Ovary (tissue), 9 donors: ENCODE results near the gene MYO9A. TPM values are rescaled to one million over a fixed set of nuclear protein-coding genes. Genes with fewer than 3 reads are reported as not detected.

Experiments used
- DNase-seq, 5 donors: peaks; one replicate each; pipeline ENCODE4 v3.0.0-alpha.2; 2019 to 2020
- H3K27ac ChIP-seq, 2 donors: fragments of 200-600 bp; one replicate each; pipeline versions ENCODE4 v1.5.1 to v1.8.0; 2019 to 2022
- H3K27me3 ChIP-seq: fragments of 200-600 bp; one replicate; pipeline ENCODE4 v1.8.0; 2022
- H3K36me3 ChIP-seq: fragments of 200-600 bp; sonication (generic); one replicate; pipeline ENCODE4 v1.5.1; 2019
- H3K4me1 ChIP-seq: one replicate; pipeline ENCODE4 v1.8.1; 2013; ENCODE audit warnings: mild to moderate bottlenecking, moderate library complexity; ENCODE audit not compliant: insufficient read depth
- H3K4me3 ChIP-seq: fragments of 200-600 bp; sonication (generic); one replicate; pipeline ENCODE4 v1.5.1; 2017
- H3K9me3 ChIP-seq, 2 donors: fragments of 200-600 bp in 1 of 2; sonication (generic) in 1 of 2; one replicate each; pipeline versions ENCODE4 v1.5.1 to v1.8.1; 2013 to 2019; ENCODE audit warnings: mild to moderate bottlenecking in 1 of 2, moderate library complexity in 1 of 2
- EP300 ChIP-seq: sonication (generic); formaldehyde crosslinking; IDR thresholded peaks from one replicate; pipeline ENCODE4 v1.6.1; 2017; ENCODE audit warnings: antibody characterized with exemption
- POLR2A ChIP-seq: fragments of 450-650 bp; IDR thresholded peaks from one replicate; pipeline ENCODE4 v1.6.1; 2017; ENCODE audit warnings: antibody characterized with exemption, mild to moderate bottlenecking, moderate library complexity
- WGBS, 3 donors: extraction: QIAGEN DNeasy Blood & Tissue Kit in 1 of 3; methylation state at CpG; one replicate each; pipeline versions ENCODE4 v1.1.5 to v1.1.7; 2013 to 2017; 5-methylcytosine and 5-hydroxymethylcytosine counted together
- intact Hi-C, 4 donors: fragments of 100-400 bp; cut with DNase I; formaldehyde crosslinking; loops; one replicate each; pipeline versions ENCODE4 v1.11.0 to v1.15.1; 2022 to 2023
- polyA plus RNA-seq, 2 donors: library from polyadenylated mRNA; stranded (reverse); fragments of 200-250 nt in 1 of 2; fragments of 350-450 nt in 1 of 2; fragmentation: Illumina TruSeq in 1 of 2; extraction: RNeasy Lipid Tissue Mini Kit (QIAGEN cat#74804) in 1 of 2; gene quantifications; one replicate each; pipeline ENCODE4 v1.2.3, GENCODE V29; 2013 to 2014
- total RNA-seq, 7 donors: library from RNA; depleted of rRNA in 2 of 7; stranded (reverse); fragments of >200 nt in 2 of 7; fragmentation: NEBNext Ultra II Directional in 3 of 7; extraction: Animal tissue kit (Norgen Biotek cat#: 25700) in 3 of 7; gene quantifications; one replicate each; pipeline versions ENCODE4 v1.1.0 to v1.2.4, GENCODE V29; 2016 to 2023
- TF ChIP-seq, protein P1 (sequence below), 3 donors: fragments of 450-650 bp in 2 of 3; fragments of 200-600 bp in 1 of 3; IDR thresholded peaks; one replicate each; pipeline versions ENCODE4 v1.5.1 to v1.8.0; 2016 to 2022; ENCODE audit warnings: antibody characterized with exemption in 3 of 3, mild to moderate bottlenecking in 1 of 3
- donor health status: DM: no; HTN: no; CAD: no; lungs with moderate emphysema.
- donor health status: DM: no; HTN: no; CAD: no.
- donor health status: Bipolar disorder and iron deficiency.
- donor health status: DM: yes; HTN: yes; CAD: no.
- donor health status: DM: no; HTN: no; CAD: no.
- donor health status: DM: yes; HTN: yes; CAD: no.

Gene MYO9A
- total and polyA plus RNA-seq, 9 donors = 8.1 to 71.6 (median 57.2) TPM

DNA sequence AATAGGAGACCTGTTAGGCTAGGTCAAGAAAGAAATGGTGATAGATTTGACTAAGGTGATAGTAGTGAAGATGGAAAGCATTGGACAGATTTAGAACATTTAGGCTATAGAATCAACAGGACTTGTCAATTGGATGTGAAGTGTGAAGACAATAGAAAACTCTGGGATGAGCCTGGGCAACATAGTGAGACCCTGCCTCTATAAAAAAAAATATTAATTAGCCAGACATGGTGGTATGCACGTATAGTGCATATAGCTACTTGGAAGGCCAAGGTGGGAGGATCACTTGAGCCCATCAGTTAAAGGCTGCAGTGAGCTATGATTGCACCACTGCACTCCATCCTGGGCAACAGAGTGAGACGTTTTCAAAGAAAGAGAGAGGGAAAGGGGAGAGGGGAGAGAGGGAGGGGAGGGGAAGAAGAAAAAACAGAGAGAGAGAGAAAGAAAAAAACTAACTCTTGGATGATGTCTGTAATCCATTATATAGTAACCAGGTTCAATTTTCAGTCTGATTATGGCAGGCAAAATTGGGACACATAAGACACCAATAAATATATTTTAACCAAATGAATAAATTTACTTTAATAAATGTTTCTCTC lies 9.9 kb upstream of the MYO9A start:
- Histone ChIP-seq H3K27ac (no peak overlapping the region), H3K27me3 (no peaks in the 10 kb centered on the region), H3K4me3 (no peak overlapping the region), H3K36me3 (no peaks in the 10 kb centered on the region), H3K9me3 (no peaks in the 10 kb centered on the region), H3K4me1 (no peaks in the 10 kb centered on the region)
- intact Hi-C loops = no loop called here
- 45 to 61% (median 55%) methylated on average over 2 of the region's 2 CpGs for WGBS, 3 donors
- TF ChIP-seq POLR2A (no peak), EP300 (no peak)
- TF ChIP-seq, protein P1, sequence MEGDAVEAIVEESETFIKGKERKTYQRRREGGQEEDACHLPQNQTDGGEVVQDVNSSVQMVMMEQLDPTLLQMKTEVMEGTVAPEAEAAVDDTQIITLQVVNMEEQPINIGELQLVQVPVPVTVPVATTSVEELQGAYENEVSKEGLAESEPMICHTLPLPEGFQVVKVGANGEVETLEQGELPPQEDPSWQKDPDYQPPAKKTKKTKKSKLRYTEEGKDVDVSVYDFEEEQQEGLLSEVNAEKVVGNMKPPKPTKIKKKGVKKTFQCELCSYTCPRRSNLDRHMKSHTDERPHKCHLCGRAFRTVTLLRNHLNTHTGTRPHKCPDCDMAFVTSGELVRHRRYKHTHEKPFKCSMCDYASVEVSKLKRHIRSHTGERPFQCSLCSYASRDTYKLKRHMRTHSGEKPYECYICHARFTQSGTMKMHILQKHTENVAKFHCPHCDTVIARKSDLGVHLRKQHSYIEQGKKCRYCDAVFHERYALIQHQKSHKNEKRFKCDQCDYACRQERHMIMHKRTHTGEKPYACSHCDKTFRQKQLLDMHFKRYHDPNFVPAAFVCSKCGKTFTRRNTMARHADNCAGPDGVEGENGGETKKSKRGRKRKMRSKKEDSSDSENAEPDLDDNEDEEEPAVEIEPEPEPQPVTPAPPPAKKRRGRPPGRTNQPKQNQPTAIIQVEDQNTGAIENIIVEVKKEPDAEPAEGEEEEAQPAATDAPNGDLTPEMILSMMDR (IDR thresholded peaks at IDR 0.05) = no peak
- DNase-seq = no peak

DNA sequence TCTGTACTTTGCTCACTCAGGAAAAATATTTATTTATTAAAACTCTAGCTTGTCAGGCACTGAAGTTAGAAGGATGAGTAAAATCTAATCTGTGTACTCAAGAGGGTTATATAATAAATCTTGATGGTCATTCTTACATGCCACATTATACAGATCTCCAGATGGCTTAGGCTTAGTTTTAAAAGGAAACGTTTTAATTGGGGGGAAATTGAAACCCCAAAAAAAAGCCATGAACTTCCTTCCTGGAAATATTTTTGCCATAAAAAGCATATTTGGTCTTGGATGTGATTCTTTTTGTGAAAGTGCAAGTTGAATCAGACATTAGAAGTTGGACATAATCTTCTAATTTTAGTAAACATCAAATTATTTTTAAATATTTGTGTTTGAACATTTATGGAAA lies 6.3 kb upstream of the MYO9A start:
- H3K4me3 ChIP-seq = no peak overlapping the region
- no peak for DNase-seq
- TF ChIP-seq POLR2A = no peak
- TF ChIP-seq EP300 = no peak
- TF ChIP-seq, protein P1 (IDR thresholded peaks at IDR 0.05) = no peak
- no peaks in the 10 kb centered on the region for H3K9me3 ChIP-seq
- WGBS, 3 donors = 12 to 17% (median 14%) methylated on average over 1 of the region's 1 CpG
- intact Hi-C loops = no loop called here
- H3K27me3 ChIP-seq = no peaks in the 10 kb centered on the region
- H3K36me3 ChIP-seq = no peaks in the 10 kb centered on the region
- H3K27ac ChIP-seq = no peak overlapping the region
- H3K4me1 ChIP-seq = peaks cover 2% of the 10 kb centered on the region

DNA sequence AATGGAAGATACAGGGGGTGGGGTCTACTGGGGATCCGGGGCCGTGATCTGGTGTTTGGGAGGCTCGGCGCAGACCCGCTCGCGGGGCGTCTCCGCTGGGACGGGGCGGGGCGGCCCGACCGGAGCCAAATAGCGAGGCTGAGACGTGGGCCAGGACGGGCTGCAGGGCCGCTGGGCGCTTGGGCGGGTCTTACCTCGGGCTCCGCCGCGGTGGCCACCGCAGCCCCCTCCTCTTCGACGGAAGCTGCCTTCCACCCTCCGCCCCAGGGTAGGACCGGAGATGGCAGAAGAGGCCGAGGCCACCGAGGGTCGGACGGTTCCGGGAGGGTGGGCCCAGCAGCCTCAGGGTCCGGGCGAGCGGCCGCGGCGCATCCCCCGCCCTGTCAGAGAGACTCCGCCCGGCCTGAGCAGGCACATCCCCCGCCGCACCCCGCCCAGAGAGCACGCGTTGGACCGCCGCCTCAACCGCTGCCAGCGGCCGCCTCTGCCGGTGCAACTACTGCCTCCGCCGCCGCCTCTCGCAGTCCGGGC lies 399 bp downstream of the MYO9A start:
- Histone ChIP-seq H3K36me3 (no peaks in the 10 kb centered on the region), H3K9me3 (no peaks in the 10 kb centered on the region), H3K4me1 (peaks cover 2% of the 10 kb centered on the region), H3K27me3 (no peaks in the 10 kb centered on the region), H3K4me3 (peak overlapping the region; percentile 52), H3K27ac (peak overlapping the region; percentile 77 to 92)
- intact Hi-C loops = loop anchor here in 1 of 4 donors (5.0 kb wide), 1 partner anchor 355 kb away; the partner anchor contains the start of gene ARIH1
- peak in 4 of 5 donors; percentile 76 to 88 (median 78) for DNase-seq
- TF ChIP-seq, protein P1 (IDR thresholded peaks at IDR 0.05) = no peak
- TF ChIP-seq EP300 = no peak
- peak; percentile 29 for TF ChIP-seq POLR2A
- 0 to 1% (median 0%) methylated on average over 53 to 59 of the region's 59 CpGs for WGBS, 3 donors

DNA sequence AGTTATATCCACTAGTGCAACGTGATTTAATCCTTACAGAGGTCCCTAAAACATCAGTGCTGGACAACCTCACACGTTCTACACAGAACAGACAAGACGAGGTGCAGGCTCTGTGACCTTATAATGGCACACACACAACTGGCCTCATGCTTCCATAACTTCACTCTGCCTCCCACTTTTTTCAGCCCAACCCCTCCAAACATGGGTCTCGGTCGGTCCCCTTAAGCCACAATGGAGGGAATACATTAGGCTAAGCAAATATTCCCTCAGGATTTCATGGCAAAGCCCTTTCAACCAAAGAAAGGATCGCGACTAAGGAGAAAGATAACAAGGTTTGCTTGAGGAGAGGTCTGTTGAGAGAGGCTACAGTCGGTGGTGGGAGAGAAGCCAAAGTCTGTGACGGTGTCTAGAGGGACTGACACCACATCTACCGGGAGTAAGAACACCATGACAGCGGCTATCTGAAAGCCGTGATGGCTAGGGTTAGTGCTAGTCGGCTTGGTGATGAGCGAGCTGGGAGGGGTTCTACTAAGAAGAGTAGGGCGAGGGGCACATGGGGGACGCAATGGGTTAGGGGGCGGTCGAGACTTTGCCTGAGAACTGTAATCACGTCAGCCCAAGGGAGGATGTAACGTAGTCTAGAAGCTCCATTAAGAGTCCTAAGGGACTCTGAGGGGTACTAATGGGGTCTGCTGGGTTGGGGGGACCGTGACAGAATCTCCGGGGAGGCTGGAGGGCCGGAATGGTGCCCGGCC lies 1.0 kb downstream of the MYO9A start:
- Histone ChIP-seq H3K9me3 (no peaks in the 10 kb centered on the region), H3K4me1 (peaks cover 2% of the 10 kb centered on the region), H3K36me3 (no peaks in the 10 kb centered on the region), H3K27ac (peak overlapping the region; percentile 77 to 92), H3K4me3 (peak overlapping the region; percentile 52), H3K27me3 (no peaks in the 10 kb centered on the region)
- intact Hi-C loops = loop anchor here in 1 of 4 donors (5.0 kb wide), 1 partner anchor 355 kb away; the partner anchor contains the start of gene ARIH1
- 0 to 1% (median 0%) methylated on average over 24 of the region's 24 CpGs for WGBS, 3 donors
- TF ChIP-seq, protein P1 (IDR thresholded peaks at IDR 0.05) = no peak
- TF ChIP-seq EP300 = no peak
- no peak for TF ChIP-seq POLR2A
- DNase-seq = peak in 2 of 5 donors; percentile 47 to 51
